OCI-LY7 (cell line): ENCODE data around the gene TBX15. TPM values are rescaled to one million over a fixed set of nuclear protein-coding genes. Genes with fewer than 3 reads are reported as not detected.

Experiments
- BruUV-seq: library from RNA; stranded (reverse); fragments of 400-500 nt; replicated peaks from 2 replicates; lab custom pipeline; 2021; lab: Mats Ljungman, UMichigan
- CTCF ChIA-PET: fragments of 300-600 bp; sonication (Branson Sonifier 250); formaldehyde crosslinking; loops from one replicate; lab custom pipeline; 2022; ENCODE audit warnings: antibody characterized with exemption; ENCODE audit not compliant: unreplicated experiment; lab: Charles Lee
- POLR2A ChIA-PET: fragments of 300-600 bp; sonication (Branson Sonifier 250); formaldehyde crosslinking; loops from one replicate; lab custom pipeline; 2022; ENCODE audit warnings: antibody characterized with exemption; lab: Charles Lee
- DNase-seq: peaks from one replicate; pipeline ENCODE4 v3.0.0-alpha.2; 2015; ENCODE audit warnings: low spot score
- H2AFZ ChIP-seq: fragments of 200-600 bp; sonication (generic), shearing (Covaris generic); 2 replicates; pipeline ENCODE4 v1.6.1; 2014; ENCODE audit warnings: mild to moderate bottlenecking, antibody characterized with exemption, low read length, moderate library complexity
- H3K27ac ChIP-seq: fragments of 200-600 bp; sonication (generic); 2 replicates; pipeline ENCODE4 v1.5.1; 2014; ENCODE audit warnings: mixed run types, low read depth, mild to moderate bottlenecking, moderate library complexity, low read length, inconsistent platforms; ENCODE audit not compliant: poor library complexity, severe bottlenecking
- H3K36me3 ChIP-seq: fragments of 200-600 bp; sonication (generic); 2 replicates; pipeline ENCODE4 v1.6.1; 2014; ENCODE audit warnings: mild to moderate bottlenecking, antibody characterized with exemption, low read length, moderate library complexity, mixed read lengths; ENCODE audit not compliant: insufficient read depth
- H3K4me1 ChIP-seq: fragments of 200-600 bp; sonication (generic); 2 replicates; pipeline ENCODE4 v1.5.1; 2014; ENCODE audit warnings: mild to moderate bottlenecking, low read length; ENCODE audit not compliant: insufficient read depth, poor library complexity, severe bottlenecking
- H3K4me2 ChIP-seq: fragments of 200-600 bp; sonication (generic); 2 replicates; pipeline ENCODE4 v1.6.1; 2014; ENCODE audit warnings: mild to moderate bottlenecking, low read length
- H3K4me3 ChIP-seq: fragments of 200-600 bp; sonication (generic); 2 replicates; pipeline ENCODE4 v1.5.1; 2014; ENCODE audit warnings: mild to moderate bottlenecking, low read depth, low read length; ENCODE audit not compliant: poor library complexity, severe bottlenecking
- H3K79me2 ChIP-seq: fragments of 200-600 bp; sonication (generic); 2 replicates; pipeline ENCODE4 v1.6.1; 2016; ENCODE audit warnings: low read depth, mild to moderate bottlenecking, low read length, moderate library complexity, mixed read lengths; ENCODE audit not compliant: insufficient read depth
- H3K9me2 ChIP-seq: fragments of 200-600 bp; sonication (generic); 2 replicates; pipeline ENCODE4 v1.6.1; 2016; ENCODE audit warnings: mild to moderate bottlenecking, low read length, mixed read lengths; ENCODE audit not compliant: insufficient read depth
- H3K9me3 ChIP-seq: fragments of 200-600 bp; sonication (generic); 2 replicates; pipeline ENCODE4 v1.6.1; 2014; ENCODE audit warnings: mild to moderate bottlenecking, mixed run types, low read length, mixed read lengths
- H4K20me1 ChIP-seq: fragments of 200-600 bp; sonication (generic); 2 replicates; pipeline ENCODE4 v1.6.1; 2014; ENCODE audit warnings: mild to moderate bottlenecking, antibody characterized with exemption, low read length, moderate library complexity, mixed read lengths; ENCODE audit not compliant: insufficient read depth
- EZH2phosphoT487 ChIP-seq: fragments of 200-600 bp; sonication (generic); IDR thresholded peaks from 2 replicates; pipeline ENCODE4 v1.6.1; 2018; ENCODE audit warnings: low read depth, borderline replicate concordance, mild to moderate bottlenecking, mixed run types, antibody characterized with exemption, low read length, moderate library complexity, mixed read lengths
- intact Hi-C: fragments of 100-400 bp; cut with micrococcal nuclease; formaldehyde crosslinking; loops from one replicate; pipeline ENCODE4 v1.10.0; 2022; ENCODE audit not compliant: unreplicated experiment
- total RNA-seq, 2 experiments: library from RNA; depleted of rRNA in 1 of 2; stranded (reverse); fragments of >200 nt in 1 of 2; shearing (Covaris generic) in 1 of 2; gene quantifications; 2 replicates each; pipeline ENCODE4 v1.2.3, GENCODE V29; 2014 to 2022
- TF ChIP-seq, protein P1 (sequence below): fragments of 200-600 bp; sonication (generic); conservative IDR thresholded peaks from 2 replicates; pipeline ENCODE4 v1.5.1; 2014; ENCODE audit warnings: mild to moderate bottlenecking, antibody characterized with exemption, low read length, moderate library complexity, mixed read lengths

The TBX15 gene
- total RNA-seq, 2 experiments from 2014 or later = 0.22 TPM; not detected in 1

DNA sequence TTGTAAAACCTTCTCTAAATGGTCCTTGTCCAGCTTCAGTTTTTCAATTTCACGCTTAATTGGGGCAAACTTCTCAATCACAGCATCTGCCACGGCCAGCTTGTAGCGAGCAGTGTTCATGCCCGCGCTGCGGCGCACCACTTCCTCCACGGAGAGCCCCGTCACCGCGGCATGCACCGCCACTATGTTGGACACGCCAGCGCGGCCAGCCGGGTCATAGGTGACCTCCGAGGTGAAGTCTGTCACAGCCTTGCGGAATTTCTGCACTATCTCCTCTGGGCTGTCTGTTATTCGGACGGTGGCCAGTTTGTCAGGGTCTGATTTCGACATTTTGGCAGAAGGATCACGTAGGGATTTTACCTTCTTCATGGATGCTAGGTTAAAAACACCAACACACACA is 44.8 kb upstream of the TBX15 start:
- no peak overlapping the region for H2AFZ ChIP-seq
- CTCF ChIA-PET = no interaction called here

DNA sequence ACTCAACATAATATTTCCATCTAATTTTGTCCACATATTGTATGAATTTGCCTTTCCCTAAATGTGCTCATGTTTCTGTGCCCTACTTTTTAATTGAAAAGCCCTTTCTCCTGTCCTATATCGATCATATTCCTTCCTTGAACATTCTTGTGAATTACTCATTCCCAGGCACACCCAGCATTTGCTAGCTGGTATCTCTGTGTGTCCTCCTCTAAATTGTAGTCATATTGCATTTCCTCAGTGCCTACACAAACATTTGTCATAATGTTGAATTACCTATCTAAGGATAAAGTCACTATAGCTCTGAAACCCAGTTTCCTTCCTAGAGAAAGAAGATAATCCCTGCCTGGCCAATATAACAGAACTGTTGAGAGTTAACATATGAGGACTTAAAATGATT is 39.6 kb upstream of the TBX15 start:
- no peaks in the 10 kb centered on the region for H3K79me2 ChIP-seq
- POLR2A ChIA-PET = interaction anchor here (1.1 kb wide), 1 partner anchor 765 kb away, joined by 4 read pairs; no protein-coding TSS in a partner anchor
- H3K4me2 ChIP-seq = no peak overlapping the region
- H4K20me1 ChIP-seq = no peaks in the 10 kb centered on the region
- no peaks in the 10 kb centered on the region for H3K4me1 ChIP-seq
- H3K9me3 ChIP-seq = no peaks in the 10 kb centered on the region
- no peaks in the 10 kb centered on the region for H3K9me2 ChIP-seq
- intact Hi-C loops = no loop called here
- TF ChIP-seq, protein P1, sequence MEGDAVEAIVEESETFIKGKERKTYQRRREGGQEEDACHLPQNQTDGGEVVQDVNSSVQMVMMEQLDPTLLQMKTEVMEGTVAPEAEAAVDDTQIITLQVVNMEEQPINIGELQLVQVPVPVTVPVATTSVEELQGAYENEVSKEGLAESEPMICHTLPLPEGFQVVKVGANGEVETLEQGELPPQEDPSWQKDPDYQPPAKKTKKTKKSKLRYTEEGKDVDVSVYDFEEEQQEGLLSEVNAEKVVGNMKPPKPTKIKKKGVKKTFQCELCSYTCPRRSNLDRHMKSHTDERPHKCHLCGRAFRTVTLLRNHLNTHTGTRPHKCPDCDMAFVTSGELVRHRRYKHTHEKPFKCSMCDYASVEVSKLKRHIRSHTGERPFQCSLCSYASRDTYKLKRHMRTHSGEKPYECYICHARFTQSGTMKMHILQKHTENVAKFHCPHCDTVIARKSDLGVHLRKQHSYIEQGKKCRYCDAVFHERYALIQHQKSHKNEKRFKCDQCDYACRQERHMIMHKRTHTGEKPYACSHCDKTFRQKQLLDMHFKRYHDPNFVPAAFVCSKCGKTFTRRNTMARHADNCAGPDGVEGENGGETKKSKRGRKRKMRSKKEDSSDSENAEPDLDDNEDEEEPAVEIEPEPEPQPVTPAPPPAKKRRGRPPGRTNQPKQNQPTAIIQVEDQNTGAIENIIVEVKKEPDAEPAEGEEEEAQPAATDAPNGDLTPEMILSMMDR = no peak
- TF ChIP-seq EZH2phosphoT487 = no peak
- H3K27ac ChIP-seq = no peak overlapping the region
- H3K36me3 ChIP-seq = no peaks in the 10 kb centered on the region
- no peak for DNase-seq
- no peak overlapping the region for H3K4me3 ChIP-seq
- H2AFZ ChIP-seq = no peak overlapping the region
- CTCF ChIA-PET = no interaction called here
- no TSS peak for BruUV-seq

More for the DNA sequence above, 44.8 kb upstream of the TBX15 start:
- no peak overlapping the region for H3K4me3 ChIP-seq
- no peaks in the 10 kb centered on the region for H3K4me1 ChIP-seq
- no peaks in the 10 kb centered on the region for H3K36me3 ChIP-seq
- no peak overlapping the region for H3K4me2 ChIP-seq
- H4K20me1 ChIP-seq = no peaks in the 10 kb centered on the region
- no peaks in the 10 kb centered on the region for H3K9me3 ChIP-seq
- POLR2A ChIA-PET = no interaction called here
- BruUV-seq = no TSS peak
- intact Hi-C loops = no loop called here
- no peaks in the 10 kb centered on the region for H3K9me2 ChIP-seq
- H3K27ac ChIP-seq = no peak overlapping the region
- DNase-seq = no peak
- TF ChIP-seq, protein P1 = no peak
- no peak for TF ChIP-seq EZH2phosphoT487
- H3K79me2 ChIP-seq = no peaks in the 10 kb centered on the region

DNA sequence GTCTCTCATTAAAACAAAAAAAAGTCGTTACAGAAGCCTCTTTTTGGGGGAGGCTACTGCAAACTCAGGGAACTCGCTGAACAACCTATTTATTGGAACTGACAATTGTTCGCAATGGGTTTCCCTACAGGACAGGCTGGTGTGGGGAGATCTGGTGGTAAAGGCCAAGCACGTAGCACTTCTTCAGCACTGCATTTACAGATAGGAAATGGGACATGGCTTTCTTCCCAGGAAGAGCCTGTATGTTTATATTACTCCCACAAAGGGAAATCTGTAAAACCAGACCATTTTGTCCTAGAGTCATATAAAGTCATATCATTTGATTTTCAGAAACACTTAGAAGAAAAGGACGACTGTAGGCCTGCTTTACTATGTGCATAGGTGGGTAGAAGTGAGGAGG is 38.8 kb upstream of the TBX15 start:
- TF ChIP-seq EZH2phosphoT487 = no peak
- Histone ChIP-seq H3K4me2 (no peak overlapping the region), H3K4me3 (no peak overlapping the region), H2AFZ (no peak overlapping the region), H3K9me2 (no peaks in the 10 kb centered on the region), H3K9me3 (no peaks in the 10 kb centered on the region), H3K27ac (no peak overlapping the region), H3K4me1 (no peaks in the 10 kb centered on the region), H4K20me1 (no peaks in the 10 kb centered on the region), H3K79me2 (no peaks in the 10 kb centered on the region), H3K36me3 (no peaks in the 10 kb centered on the region)
- no TSS peak for BruUV-seq
- ChIA-PET CTCF (no interaction called here), POLR2A (interaction anchor here (1.1 kb wide), 1 partner anchor 764 kb away, joined by 4 read pairs; no protein-coding TSS in a partner anchor)
- intact Hi-C loops = no loop called here
- no peak for DNase-seq
